NCI-H1436 treated with DMSO at 0.1 percent for 48 hours (cell line): ENCODE results near the gene MRPS26.
A peak's percentile ranks its signal among the peaks of the same experiment; 100 is the strongest.
"Not testable (repeated sequence)": the region's sequence is repeated elsewhere in the genome, so short reads cannot be mapped to it uniquely, and the experiment has no call there.

Experiments used
- DNase-seq: peaks from one replicate; lab custom pipeline; 2025; lab: John Stamatoyannopoulos, UW

Gene MRPS26

DNA sequence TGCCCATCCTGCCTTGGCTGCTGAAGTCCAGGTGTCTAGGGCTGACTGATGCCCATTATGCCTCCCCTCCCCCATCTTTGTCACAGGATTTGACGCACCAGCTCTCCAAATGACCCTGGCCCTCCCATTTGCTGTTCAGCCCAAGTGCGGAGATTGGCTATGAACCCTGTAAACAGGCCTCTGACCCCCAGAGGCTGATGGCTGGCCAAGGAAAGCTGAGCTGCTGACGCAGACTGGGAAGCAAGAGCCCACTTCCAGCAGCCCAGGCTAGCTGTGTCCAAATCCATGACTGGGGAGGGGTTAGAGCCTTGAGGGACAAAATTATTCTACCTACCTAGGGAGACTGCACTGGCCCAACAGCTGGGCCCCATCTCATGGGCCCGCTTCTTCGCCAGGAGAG lies 3.2 kb upstream of the MRPS26 start:
- no peak for DNase-seq

DNA sequence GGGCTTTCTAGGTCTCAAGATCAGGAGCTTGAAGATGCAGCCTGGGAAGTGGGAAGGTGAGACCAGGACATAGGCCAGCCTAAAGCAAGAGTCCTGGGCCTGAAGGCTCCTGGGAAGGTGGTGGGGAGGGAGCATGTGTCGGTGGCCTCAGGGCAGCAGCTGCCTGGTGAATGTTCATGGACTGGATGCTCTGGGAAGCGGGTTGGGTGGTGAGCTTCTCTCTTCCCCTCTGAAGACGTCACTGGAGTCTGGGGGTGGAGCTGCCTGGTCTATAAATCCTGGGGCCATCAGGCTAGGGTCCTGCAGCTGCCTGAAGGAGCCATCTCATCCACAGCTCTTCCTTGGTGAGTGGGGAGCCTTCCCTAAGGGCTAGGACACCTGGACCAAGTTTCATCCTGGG lies 2.5 kb upstream of the MRPS26 start, which contains the start of gene GNRH2:
TSS of gene GNRH2 (plus strand) at position 301 of the 400 bp plus-strand sequence. CDS start 793 bp downstream, outside the sequence.
- DNase-seq: no peak

DNA sequence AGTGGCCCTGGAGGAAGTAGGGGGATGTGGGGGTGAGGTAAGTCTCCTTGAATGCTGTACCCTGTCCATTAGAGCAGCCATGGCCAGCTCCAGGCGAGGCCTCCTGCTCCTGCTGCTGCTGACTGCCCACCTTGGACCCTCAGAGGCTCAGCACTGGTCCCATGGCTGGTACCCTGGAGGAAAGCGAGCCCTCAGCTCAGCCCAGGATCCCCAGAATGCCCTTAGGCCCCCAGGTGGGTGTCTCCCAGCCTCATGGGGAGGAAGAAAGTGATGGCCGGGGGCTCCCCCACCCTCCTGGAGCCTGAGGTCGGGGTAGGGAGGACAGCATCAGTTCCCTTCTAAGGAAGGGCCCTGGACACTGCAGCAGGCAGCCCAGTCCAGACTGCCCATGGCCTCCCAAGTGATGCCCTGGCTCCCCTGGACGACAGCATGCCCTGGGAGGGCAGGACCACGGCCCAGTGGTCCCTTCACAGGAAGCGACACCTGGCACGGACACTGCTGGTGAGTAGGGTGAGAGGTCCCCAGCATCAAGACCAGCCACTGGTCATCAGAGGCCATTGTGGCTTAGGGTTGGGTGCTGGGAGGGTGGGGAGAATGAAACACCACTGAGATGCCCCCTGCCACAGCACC lies 1.4 kb upstream of the MRPS26 start:
- DNase-seq: no peak

DNA sequence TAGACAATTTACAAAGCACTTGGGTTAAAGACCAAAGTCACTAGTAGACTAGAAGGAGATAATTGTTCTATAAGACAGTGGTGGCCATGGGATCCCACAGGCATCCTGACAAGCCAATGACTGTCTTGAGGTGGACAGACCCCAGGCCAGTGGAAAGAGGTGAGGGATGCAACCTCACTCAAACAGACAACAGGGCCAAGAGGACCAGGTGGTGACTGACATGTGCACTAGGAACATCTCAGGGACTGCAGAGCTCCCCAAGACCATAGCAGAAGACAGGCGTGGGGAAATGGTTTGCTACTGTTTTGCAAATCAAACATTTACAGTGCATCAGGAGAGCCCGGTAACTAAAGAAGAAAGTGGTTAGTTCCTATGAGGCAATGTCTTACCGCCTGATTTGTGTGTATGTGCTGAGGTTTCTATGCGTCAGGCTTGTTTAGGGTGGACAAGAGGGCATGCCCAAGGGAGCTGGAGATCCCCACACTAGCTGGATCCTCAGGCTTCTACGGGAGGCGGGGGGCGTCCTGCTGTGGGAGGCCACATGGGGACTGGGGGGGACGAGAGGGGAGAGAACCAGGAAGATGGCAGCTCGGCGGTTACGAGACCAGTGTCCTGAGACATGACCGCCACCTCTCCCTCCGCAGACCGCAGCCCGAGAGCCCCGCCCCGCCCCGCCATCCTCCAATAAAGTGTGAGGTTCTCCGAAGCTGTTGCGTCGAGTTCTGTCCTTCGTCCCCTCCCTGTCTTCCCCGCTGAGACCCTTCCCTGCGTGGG lies 623 bp upstream of the MRPS26 start:
- DNase-seq: no peak

DNA sequence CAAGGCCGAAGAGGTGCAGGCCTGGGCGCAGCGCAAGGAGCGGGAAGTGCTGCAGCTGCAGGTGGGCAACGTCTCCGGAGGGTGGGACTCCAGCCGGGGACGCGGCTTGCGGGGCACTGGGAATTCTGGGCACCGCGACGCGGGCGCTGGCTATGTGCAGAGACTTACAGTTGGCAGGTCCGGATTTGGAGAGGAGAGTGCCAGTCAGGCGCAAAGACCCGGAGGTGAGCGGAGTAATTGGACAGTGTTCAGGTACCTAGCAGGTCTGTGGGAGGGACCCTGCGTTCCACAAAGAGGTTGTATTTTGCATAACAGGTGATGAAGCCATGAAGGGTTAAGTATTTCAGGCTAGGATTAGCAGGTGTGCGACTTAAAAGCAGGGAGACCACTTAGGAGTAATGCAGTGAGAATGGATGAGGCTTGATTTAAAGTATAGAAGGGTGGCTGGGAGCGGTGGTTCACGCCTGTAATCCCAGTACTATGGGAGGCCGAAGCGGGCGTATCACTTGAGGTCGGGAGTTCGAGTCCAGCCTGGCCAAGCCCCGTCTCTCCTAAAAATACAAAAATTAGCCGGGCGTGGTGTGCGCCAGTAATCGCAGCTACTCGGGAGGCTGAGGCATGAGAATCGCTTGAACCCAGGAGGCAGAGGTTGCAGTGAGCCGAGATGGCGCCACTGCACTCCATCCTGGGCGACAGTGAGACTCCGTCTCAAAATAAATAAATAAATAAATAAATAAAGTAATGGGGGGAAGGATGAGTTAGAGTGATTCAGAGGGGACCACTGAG lies 1.0 kb downstream of the MRPS26 start:
- DNase-seq: peak; percentile 68

DNA sequence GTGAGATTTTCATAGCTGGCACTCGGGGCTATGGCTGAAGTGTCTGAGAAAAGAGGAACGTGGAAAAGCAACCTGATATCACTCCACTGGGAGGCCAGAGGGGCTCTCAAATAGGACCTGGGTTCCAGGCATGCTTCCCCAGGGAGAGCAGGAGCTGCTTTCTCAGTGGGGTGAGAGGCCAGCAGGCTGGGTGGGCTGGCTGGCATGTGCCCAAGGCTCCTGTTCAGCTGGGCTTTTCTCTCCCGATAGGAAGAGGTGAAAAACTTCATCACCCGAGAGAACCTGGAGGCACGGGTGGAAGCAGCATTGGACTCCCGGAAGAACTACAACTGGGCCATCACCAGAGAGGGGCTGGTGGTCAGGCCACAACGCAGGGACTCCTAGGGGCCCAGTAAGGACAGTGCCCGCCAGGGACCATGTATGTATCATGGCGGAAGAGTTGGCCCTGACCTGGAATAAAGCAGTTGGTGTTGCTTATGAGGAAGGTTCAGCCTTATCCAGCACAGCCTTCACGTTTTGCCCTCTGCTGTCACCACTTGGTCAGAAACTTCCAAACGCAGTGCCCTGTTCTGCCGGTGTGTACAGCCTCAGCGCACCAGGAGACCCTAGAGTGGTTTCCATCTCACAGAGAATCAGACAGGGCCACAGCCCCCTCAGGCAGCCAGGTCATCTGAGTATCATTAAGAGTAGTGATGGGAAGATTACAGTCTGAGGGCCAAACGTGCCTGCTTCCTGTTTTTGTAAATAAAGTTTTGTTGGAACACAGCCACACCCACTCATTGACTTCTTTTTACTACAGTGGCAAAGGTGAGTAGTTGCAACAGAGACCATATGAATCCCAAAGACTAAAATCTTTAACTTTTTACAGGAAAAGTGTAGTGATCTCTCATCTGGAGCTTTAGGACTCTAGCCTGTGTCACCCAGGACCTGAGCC lies 1.9 kb downstream of the MRPS26 start:
- no peak for DNase-seq

DNA sequence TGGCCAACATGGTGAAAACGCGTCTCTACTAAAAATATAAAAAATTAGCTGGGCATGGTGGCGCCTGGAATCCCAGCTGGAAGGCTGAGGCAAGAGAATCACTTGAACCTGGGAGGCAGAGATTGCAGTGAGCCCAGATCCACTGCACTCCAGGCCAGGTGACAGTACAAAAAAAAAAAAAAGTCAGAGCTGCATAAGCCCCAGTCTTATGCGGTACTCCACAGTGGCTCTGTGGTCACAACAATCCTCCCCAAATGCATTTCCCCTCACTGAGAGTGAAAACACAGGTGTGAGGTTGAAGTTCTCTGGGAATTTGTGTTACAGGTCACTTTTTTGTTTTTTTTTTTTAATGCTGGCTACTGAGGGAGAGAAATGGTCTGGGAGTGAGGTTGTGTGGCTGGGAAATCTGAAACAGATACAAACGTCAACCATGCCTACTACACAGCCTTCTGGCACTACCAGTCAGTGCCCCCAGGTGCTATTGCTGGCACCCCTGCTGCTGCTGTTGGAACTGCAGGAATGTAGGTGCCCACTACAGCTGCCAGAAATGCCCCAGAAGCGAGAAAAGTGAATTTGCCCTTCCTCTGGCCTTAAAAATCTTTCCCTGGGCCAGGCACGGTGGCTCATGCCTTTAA lies 5.7 kb downstream of the MRPS26 start:
- DNase-seq: no peak

DNA sequence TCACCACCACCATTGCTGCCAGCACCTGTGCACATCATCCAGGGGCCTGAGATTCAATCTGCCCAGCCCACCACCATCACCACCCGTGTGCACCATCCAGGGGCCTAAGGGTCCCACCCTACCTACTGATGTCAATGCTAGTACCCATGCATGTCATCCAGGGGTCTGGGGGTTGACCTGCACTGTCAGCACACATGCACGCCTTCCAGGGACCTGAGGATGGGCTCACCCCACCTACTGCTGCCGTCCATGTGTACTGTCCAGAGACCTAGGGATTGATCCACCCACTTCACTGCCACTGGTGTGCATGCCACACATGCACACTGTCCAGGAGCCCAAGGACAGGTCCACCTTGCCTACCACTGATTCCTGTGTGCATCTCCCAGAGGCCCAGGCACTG lies 13.6 kb downstream of the MRPS26 start:
- no peak for DNase-seq

DNA sequence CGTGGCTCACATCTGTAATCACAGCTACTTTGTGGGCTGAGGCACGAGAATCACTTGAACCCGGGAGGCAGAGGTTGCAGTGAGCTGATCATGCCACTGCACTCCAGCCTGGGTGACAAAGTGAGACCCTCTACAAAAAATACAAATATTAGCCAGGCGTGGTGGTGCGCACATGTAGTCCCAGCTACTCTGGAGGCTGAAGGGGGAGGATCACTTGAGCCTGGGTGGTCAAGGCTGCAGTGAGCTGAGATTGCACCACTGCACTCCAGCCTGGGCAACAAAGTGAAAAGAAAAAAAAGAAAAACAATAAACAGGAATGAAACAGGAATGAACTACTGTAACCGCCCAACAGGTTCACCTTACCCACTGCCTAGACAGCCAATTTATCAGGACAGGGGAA lies 18.3 kb downstream of the MRPS26 start:
- DNase-seq: not testable (repeated sequence)

DNA sequence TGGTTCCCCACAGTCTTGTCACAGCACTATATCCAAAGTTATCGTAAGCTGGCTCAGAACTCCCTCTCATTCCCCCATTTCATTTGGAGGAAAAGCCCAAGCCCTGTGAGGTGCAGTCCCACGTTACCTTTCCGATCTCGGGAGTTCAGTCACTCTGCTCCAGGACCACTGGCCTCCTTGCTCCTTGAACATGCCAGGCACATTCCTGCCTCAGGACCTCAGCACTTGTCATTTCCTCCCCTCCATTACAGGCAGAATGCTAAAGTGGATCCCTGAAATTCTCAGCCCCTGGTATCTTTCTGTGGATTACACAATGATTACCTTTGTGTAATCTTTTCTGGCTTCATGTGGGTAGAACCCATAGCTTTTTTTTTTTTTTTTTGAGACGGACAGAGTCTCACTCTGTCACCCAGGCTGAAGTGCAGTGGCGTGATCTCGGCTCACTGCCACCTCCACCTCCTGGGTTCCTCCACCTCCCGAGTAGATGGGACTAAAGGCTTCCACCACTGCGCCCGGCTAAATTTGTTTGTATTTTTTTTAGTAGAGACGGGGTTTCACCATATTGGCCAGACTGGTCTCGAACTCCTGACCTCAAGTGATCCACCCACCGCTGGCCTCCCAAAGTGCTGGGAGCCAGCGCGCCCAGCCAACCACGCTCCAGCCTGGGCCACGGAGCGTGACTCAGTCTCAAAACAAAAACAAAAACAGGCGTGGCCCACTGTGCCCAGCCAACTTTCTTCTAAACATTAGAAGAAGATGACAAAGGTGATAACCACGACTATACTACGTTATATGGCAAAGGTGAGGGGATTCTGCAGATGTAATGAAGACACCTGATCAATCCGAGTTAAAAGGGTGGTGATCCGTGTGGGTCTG lies 21.5 kb downstream of the MRPS26 start:
- DNase-seq: no peak

DNA sequence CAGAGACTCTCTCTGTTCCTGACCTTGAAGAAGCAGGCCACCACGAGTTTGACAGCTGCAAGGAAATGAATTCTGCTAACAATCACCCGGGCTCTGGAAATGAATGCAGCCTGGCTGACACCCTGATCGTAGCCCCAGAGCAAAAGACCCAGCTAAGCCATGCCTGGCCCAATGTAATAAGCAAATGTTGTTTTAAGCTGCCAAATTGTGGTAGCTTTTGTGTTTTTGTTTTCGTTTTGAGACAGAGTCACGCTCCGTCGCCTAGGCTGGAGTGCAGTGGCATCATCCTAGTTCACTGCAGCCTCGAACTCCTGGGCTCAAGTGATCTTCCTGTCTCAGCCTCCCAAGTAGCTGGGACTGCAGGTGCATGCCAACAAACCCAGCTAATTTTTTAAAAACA lies 22.2 kb downstream of the MRPS26 start:
- no peak for DNase-seq

DNA sequence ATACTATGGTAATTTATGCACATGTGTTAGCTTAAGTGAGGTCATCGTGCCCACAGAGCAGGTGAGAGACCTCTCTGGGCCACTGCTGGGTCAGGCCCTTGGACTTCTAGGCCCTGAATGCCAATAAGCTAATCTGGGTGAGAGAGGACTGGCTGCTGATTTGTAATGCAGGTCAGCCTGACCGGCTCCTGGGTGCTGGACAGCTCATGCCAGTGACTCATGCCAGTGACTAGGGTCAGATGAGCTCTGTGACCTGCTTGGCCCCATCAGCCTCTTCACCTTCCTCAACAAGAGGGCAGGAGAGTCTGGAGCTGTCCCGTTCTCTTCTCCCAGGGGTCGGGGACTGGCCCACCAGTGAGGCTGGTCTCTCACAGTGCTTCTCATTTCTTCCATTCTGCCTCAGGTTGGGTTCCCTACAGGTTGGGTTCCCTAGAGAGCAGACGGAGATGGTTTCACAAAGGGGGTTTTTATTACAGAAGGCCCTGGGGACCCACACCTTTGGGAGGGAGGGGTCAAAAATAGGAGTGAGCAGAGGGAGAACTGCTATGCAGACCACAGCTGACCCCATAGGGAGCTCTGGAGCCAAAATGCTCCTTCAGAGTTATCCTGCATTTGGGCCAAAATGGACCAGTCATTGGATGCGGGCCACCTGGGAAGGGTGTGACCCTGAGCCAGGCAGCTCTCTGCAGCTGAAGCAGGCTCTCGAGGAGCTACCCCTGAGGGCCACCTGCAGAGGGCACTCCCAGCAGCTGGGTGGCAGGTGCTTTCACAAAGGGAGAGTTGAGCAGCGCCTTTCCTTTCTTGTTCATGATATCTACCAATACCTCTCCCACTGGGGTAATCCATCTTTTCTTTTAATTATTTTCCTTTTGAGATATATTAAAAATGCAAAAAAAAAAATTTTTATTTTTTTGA lies 23.4 kb downstream of the MRPS26 start:
- DNase-seq: peak; percentile 37

DNA sequence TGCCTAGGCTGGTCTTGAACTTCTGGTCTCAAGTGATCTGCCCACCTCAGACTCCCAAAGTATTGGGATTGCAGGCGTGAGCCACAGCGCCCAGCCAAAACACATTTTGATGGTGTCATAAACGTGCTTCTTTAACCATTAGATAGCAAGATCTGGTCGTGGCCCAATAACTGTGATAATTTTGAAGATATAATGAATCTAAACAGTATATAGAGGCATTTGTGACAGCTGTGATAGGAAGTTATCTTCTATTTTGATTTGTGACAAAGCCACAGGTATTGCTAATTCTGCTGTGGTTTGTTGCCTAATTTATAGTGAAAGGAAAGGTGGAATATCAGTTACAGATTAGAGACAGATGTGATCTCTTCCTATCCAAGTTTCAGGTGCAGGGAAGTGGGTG lies 24.9 kb downstream of the MRPS26 start:
- DNase-seq: no peak

DNA sequence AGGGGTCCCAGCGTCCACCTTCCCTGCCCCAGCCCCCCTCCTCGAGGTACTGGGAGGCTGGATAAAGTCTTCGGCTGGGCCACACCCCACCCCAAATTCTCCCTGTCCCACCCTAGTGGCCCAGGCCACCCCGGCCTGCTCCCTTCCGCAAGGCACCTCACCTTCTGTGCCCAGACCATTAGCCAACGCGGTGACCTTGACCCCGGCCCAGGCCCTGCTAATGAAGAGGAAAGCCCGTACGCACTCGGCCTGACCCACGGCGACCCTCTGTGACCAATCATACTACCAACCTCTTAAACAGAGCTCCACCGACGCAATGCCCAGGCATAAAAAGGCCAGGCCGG lies 25.4 kb downstream of the MRPS26 start:
- no peak for DNase-seq

DNA sequence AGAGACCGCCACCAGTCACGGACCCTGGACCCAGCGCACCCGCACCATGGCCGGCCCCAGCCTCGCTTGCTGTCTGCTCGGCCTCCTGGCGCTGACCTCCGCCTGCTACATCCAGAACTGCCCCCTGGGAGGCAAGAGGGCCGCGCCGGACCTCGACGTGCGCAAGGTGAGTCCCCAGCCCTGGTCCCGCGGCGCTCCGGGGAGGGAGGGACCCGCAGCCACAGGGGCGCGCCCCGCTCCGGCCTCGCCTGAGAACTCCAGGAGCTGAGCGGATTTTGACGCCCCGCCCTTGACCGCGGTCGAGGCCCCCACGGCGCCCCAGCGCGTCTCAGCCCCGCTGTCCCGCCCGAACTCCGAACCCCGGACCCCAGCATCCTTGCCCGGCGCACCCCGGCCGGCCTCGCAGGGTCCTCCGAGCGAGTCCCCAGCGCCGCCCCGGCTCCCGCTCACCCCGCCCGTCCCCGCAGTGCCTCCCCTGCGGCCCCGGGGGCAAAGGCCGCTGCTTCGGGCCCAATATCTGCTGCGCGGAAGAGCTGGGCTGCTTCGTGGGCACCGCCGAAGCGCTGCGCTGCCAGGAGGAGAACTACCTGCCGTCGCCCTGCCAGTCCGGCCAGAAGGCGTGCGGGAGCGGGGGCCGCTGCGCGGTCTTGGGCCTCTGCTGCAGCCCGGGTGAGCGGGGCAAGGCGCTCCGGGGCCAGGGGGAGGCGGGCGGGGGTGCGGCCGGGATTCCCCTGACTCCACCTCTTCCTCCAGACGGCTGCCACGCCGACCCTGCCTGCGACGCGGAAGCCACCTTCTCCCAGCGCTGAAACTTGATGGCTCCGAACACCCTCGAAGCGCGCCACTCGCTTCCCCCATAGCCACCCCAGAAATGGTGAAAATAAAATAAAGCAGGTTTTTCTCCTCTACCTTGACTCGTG lies 26.0 kb downstream of the MRPS26 start, which contains the start of gene OXT:
TSS of gene OXT (plus strand) at position 11 of the 920 bp plus-strand sequence. CDS start at position 47, 36 bp downstream.
- DNase-seq: no peak

DNA sequence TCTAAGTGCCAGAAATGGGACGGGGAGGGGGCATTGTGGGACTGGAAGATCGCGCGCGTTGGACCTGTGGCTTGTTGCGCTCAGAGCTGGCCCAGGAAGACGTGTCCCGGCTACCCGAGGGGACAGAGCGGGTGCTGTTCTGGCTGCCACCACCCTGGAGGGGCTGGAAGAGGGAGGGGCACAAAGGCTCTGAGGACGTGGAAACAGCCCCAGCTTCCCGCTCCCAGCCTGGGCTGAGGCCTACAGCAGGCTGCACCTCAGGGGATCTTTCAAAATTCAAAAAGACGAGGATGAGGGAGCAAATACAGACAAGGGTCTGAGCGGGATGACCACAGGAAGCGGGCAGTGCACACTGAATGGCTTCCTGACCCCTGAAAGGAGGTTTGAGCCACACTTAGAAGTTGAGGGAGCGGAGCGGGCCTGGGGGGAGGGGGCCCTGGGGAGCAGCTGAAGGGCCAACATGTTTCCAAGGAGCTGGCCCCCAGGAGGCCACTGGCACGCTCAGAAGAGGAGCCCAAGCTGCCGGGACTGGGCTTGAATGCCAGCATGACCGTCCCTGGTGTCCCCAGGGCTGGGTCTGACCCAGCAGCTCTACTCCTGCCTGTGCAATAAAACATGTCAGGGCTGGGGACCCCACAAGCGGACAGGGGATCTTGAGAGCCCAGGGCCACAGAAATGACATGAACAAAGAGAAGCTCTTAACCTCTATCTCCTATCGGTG lies 26.8 kb downstream of the MRPS26 start:
- DNase-seq: no peak

DNA sequence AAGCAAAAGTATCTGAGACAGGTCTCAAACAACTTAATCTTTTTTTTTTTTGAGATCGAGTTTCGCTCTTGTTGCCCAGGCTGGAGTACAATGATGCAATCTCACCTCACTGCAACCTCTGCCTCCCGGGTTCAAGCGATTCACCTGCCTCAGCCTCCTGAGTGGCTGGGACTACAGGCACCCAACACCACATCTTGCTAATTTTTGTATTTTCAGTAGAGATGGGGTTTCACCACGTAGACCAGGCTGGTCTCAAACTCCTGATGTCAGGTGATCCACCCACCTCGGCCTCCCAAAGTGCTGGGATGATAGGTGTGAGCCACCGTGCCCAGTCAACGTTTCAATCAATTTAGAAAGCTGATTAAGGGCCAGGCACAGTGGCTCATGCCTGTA lies 27.4 kb downstream of the MRPS26 start:
- not testable (repeated sequence) for DNase-seq
